HFF-Myc (cell line): ENCODE results near the gene PPP1R14B.
A peak's percentile ranks its signal among the peaks of the same experiment; 100 is the strongest.

Source experiments
- DNase-seq: peaks from one replicate; pipeline ENCODE4 v3.0.0-alpha.2; 2011; ENCODE audit warnings: low read depth; ENCODE audit errors: extremely low read depth
- H3K4me3 ChIP-seq: replicated peaks from 2 replicates; pipeline ENCODE4 v1.5.1; 2011; ENCODE audit warnings: low read depth, mild to moderate bottlenecking, control low read depth, low read length
- CTCF ChIP-seq: IDR thresholded peaks from 2 replicates; pipeline ENCODE4 v1.5.1; 2012; ENCODE audit warnings: mild to moderate bottlenecking, low read depth, low read length, control low read depth; ENCODE audit errors: missing control alignments

PPP1R14B gene

GRCh38 chr11:64238076-64238475, 8.7 kb downstream of the PPP1R14B start:
- no peak overlapping the region for H3K4me3 ChIP-seq
- no peak for DNase-seq
- TF ChIP-seq CTCF: no peak

GRCh38 chr11:64237484-64237951, 9.2 kb downstream of the PPP1R14B start:
- H3K4me3 ChIP-seq: no peak overlapping the region
- DNase-seq: no peak
- TF ChIP-seq CTCF: no peak

- peak overlapping the region; percentile 58 for H3K4me3 ChIP-seq
- TF ChIP-seq CTCF: no peak
- DNase-seq: no peak
Observed at GRCh38 chr11:64235437-64236161, 11.1 kb downstream of the PPP1R14B start.

GRCh38 chr11:64234647-64235379, 11.9 kb downstream of the PPP1R14B start:
- no peak for DNase-seq
- no peak for TF ChIP-seq CTCF
- peak overlapping the region; percentile 58 for H3K4me3 ChIP-seq

- H3K4me3 ChIP-seq: peak within 1 kb of the TSS; percentile 58
- no peak for TF ChIP-seq CTCF
- DNase-seq: no peak
Observed at GRCh38 chr11:64233913-64234586, 12.7 kb downstream of the PPP1R14B start, which contains the start of gene VEGFB. TSS of gene VEGFB (plus strand) at chr11:64234584. CDS start at chr11:64234834, 250 bp downstream.

GRCh38 chr11:64232967-64233315, 13.8 kb downstream of the PPP1R14B start:
- DNase-seq: no peak
- no peak for TF ChIP-seq CTCF
- H3K4me3 ChIP-seq: no peak overlapping the region
